Erythroblast (primary cell): ENCODE data around the gene CIART.

ENCODE experiments used
- DNase-seq, 2 experiments: peaks; one replicate each; lab custom pipeline; 2025; lab: John Stamatoyannopoulos, UW
- GATA1 ChIP-seq: IDR thresholded peaks from 2 replicates; pipeline ENCODE4 v1.6.1; 2011; ENCODE audit warnings: low read depth, mild to moderate bottlenecking, control low read depth, low read length, moderate library complexity
- POLR2A ChIP-seq: IDR thresholded peaks from 2 replicates; pipeline ENCODE4 v1.6.1; 2011; ENCODE audit warnings: mild to moderate bottlenecking, low read length

Gene CIART

GRCh38 chr1:150269451-150269850, 12.9 kb upstream of the CIART start:
- DNase-seq = no peak
- TF ChIP-seq POLR2A = no peak
- TF ChIP-seq GATA1 = no peak

GRCh38 chr1:150271291-150271959, 10.9 kb upstream of the CIART start:
- no peak for TF ChIP-seq GATA1
- TF ChIP-seq POLR2A = no peak
- DNase-seq = no peak

- no peak for DNase-seq
- no peak for TF ChIP-seq POLR2A
- no peak for TF ChIP-seq GATA1
Measured at GRCh38 chr1:150273311-150273710, 9.0 kb upstream of the CIART start.

GRCh38 chr1:150280138-150280707, 2.1 kb upstream of the CIART start:
- DNase-seq = no peak
- TF ChIP-seq POLR2A (no peak), GATA1 (no peak)

- peak; percentile 71 to 75 for DNase-seq
- TF ChIP-seq GATA1 (no peak), POLR2A (no peak)
Measured at GRCh38 chr1:150281221-150281757, 1.1 kb upstream of the CIART start.

- no peak for DNase-seq
- TF ChIP-seq POLR2A (no peak), GATA1 (no peak)
Measured at GRCh38 chr1:150282558-150282958, 204 bp downstream of the CIART start.

- TF ChIP-seq POLR2A (no peak), GATA1 (no peak)
- no peak for DNase-seq
Measured at GRCh38 chr1:150283260-150283659, 906 bp downstream of the CIART start.

- TF ChIP-seq GATA1 = no peak
- no peak for TF ChIP-seq POLR2A
- no peak for DNase-seq
Measured at GRCh38 chr1:150288382-150288781, 6.0 kb downstream of the CIART start.

- DNase-seq = no peak
- TF ChIP-seq GATA1 = no peak
- TF ChIP-seq POLR2A = no peak
Measured at GRCh38 chr1:150288822-150289221, 6.5 kb downstream of the CIART start.

GRCh38 chr1:150293433-150294253, 11.3 kb downstream of the CIART start, which contains the start of gene MRPS21:
TSS of gene MRPS21 (plus strand) at chr1:150293861. CDS start at chr1:150294367, 506 bp downstream.
- DNase-seq = peak; percentile 93 to 95
- no peak for TF ChIP-seq GATA1
- peak; percentile 98 for TF ChIP-seq POLR2A

- TF ChIP-seq GATA1 (no peak), POLR2A (no peak)
- no peak for DNase-seq
Measured at GRCh38 chr1:150295476-150295875, 13.1 kb downstream of the CIART start.

GRCh38 chr1:150299716-150300115, 17.4 kb downstream of the CIART start:
- no peak for DNase-seq
- TF ChIP-seq GATA1 = no peak

- TF ChIP-seq GATA1 = no peak
- no peak for DNase-seq
Measured at GRCh38 chr1:150302338-150302737, 20.0 kb downstream of the CIART start.

- DNase-seq = no peak
- TF ChIP-seq GATA1 = no peak
- TF ChIP-seq POLR2A = no peak
Measured at GRCh38 chr1:150302902-150303301, 20.5 kb downstream of the CIART start.
